ENCODE results near the gene KRT14.
"Not testable (repeated sequence)": the region's sequence is repeated elsewhere in the genome, so short reads cannot be mapped to it uniquely, and the experiment has no call there.

The KRT14 gene

GRCh38 chr17:41616486-41616885 is 29.8 kb upstream of the KRT14 start:
- H3K27me3 Mint-ChIP-seq, H3K4me1 Mint-ChIP-seq, H3K4me3 Mint-ChIP-seq, H3K9me3 Mint-ChIP-seq, H3K36me3 Mint-ChIP-seq, H3K27ac Mint-ChIP-seq: not testable (repeated sequence)

GRCh38 chr17:41615454-41615853 is 28.8 kb upstream of the KRT14 start:
- Mint-ChIP-seq H3K36me3 (no peaks in the 10 kb centered on the region), H3K27me3 (no peaks in the 10 kb centered on the region), H3K4me1 (no peaks in the 10 kb centered on the region), H3K27ac (no peak overlapping the region), H3K4me3 (no peak overlapping the region), H3K9me3 (no peaks in the 10 kb centered on the region)

- H3K4me3 Mint-ChIP-seq, H3K27ac Mint-ChIP-seq, H3K4me1 Mint-ChIP-seq, H3K27me3 Mint-ChIP-seq, H3K36me3 Mint-ChIP-seq, H3K9me3 Mint-ChIP-seq: not testable (repeated sequence)
Observed at GRCh38 chr17:41614767-41615166, 28.1 kb upstream of the KRT14 start.

GRCh38 chr17:41614098-41614497 is 27.4 kb upstream of the KRT14 start:
- Mint-ChIP-seq H3K27me3 (peaks cover 2% of the 10 kb centered on the region), H3K9me3 (no peaks in the 10 kb centered on the region), H3K36me3 (no peaks in the 10 kb centered on the region), H3K4me3 (no peak overlapping the region), H3K4me1 (no peaks in the 10 kb centered on the region), H3K27ac (no peak overlapping the region)

GRCh38 chr17:41613277-41614082 is 26.8 kb upstream of the KRT14 start:
- Mint-ChIP-seq H3K4me1 (no peaks in the 10 kb centered on the region), H3K4me3 (no peak overlapping the region), H3K9me3 (no peaks in the 10 kb centered on the region), H3K36me3 (no peaks in the 10 kb centered on the region), H3K27me3 (peaks cover 5% of the 10 kb centered on the region), H3K27ac (no peak overlapping the region)

GRCh38 chr17:41612376-41613160 is 25.9 kb upstream of the KRT14 start, which contains the start of gene KRT16:
Gene KRT16 (minus strand): TSS chr17:41612767. CDS start chr17:41612688, 79 bp downstream.
- not testable (repeated sequence) for H3K4me3 Mint-ChIP-seq, H3K36me3 Mint-ChIP-seq, H3K27ac Mint-ChIP-seq

GRCh38 chr17:41610965-41611640 is 24.4 kb upstream of the KRT14 start:
- Mint-ChIP-seq H3K36me3 (peaks cover 8% of the 10 kb centered on the region), H3K4me1 (no peaks in the 10 kb centered on the region), H3K27me3 (peaks cover 15% of the 10 kb centered on the region), H3K4me3 (no peak overlapping the region), H3K9me3 (peaks cover 16% of the 10 kb centered on the region), H3K27ac (no peak overlapping the region)

More at GRCh38 chr17:41612376-41613160, 25.9 kb upstream of the KRT14 start, which contains the start of gene KRT16:
- not testable (repeated sequence) for H3K4me1 Mint-ChIP-seq, H3K27me3 Mint-ChIP-seq, H3K9me3 Mint-ChIP-seq

- H3K36me3 Mint-ChIP-seq, H3K4me1 Mint-ChIP-seq, H3K27ac Mint-ChIP-seq, H3K4me3 Mint-ChIP-seq: not testable (repeated sequence)
- peaks cover 18% of the 10 kb centered on the region for H3K27me3 Mint-ChIP-seq
- H3K9me3 Mint-ChIP-seq: peaks cover 16% of the 10 kb centered on the region
Observed at GRCh38 chr17:41610061-41610517, 23.4 kb upstream of the KRT14 start.

- Mint-ChIP-seq H3K9me3 (peaks cover 16% of the 10 kb centered on the region), H3K27me3 (peaks cover 24% of the 10 kb centered on the region)
- H3K4me3 Mint-ChIP-seq, H3K36me3 Mint-ChIP-seq, H3K4me1 Mint-ChIP-seq, H3K27ac Mint-ChIP-seq: not testable (repeated sequence)
Observed at GRCh38 chr17:41606930-41607329, 20.2 kb upstream of the KRT14 start.

- Mint-ChIP-seq H3K9me3 (peaks cover 13% of the 10 kb centered on the region), H3K4me3 (no peak overlapping the region), H3K27ac (no peak overlapping the region), H3K4me1 (no peaks in the 10 kb centered on the region), H3K36me3 (peaks cover 8% of the 10 kb centered on the region), H3K27me3 (peaks cover 18% of the 10 kb centered on the region)
Observed at GRCh38 chr17:41602524-41602923, 15.8 kb upstream of the KRT14 start.

GRCh38 chr17:41600318-41600717 is 13.6 kb upstream of the KRT14 start:
- Mint-ChIP-seq H3K27ac (no peak overlapping the region), H3K4me3 (no peak overlapping the region), H3K4me1 (no peaks in the 10 kb centered on the region), H3K36me3 (no peaks in the 10 kb centered on the region), H3K9me3 (no peaks in the 10 kb centered on the region), H3K27me3 (peaks cover 5% of the 10 kb centered on the region)

GRCh38 chr17:41599680-41600079 is 13.0 kb upstream of the KRT14 start:
- Mint-ChIP-seq H3K4me3 (no peak overlapping the region), H3K9me3 (no peaks in the 10 kb centered on the region), H3K27ac (no peak overlapping the region), H3K36me3 (no peaks in the 10 kb centered on the region), H3K27me3 (peaks cover 3% of the 10 kb centered on the region), H3K4me1 (no peaks in the 10 kb centered on the region)

GRCh38 chr17:41595585-41595984 is 8.9 kb upstream of the KRT14 start:
- H3K27ac Mint-ChIP-seq: no peak overlapping the region
- H3K36me3 Mint-ChIP-seq: no peaks in the 10 kb centered on the region
- no peak overlapping the region for H3K4me3 Mint-ChIP-seq
- no peaks in the 10 kb centered on the region for H3K4me1 Mint-ChIP-seq
- no peaks in the 10 kb centered on the region for H3K9me3 Mint-ChIP-seq
- peaks cover 2% of the 10 kb centered on the region for H3K27me3 Mint-ChIP-seq

GRCh38 chr17:41594363-41594915 is 7.7 kb upstream of the KRT14 start:
- Mint-ChIP-seq H3K27ac (no peak overlapping the region), H3K9me3 (no peaks in the 10 kb centered on the region), H3K27me3 (peaks cover 3% of the 10 kb centered on the region), H3K36me3 (no peaks in the 10 kb centered on the region), H3K4me3 (no peak overlapping the region), H3K4me1 (no peaks in the 10 kb centered on the region)

- Mint-ChIP-seq H3K4me1 (no peaks in the 10 kb centered on the region), H3K36me3 (no peaks in the 10 kb centered on the region), H3K9me3 (no peaks in the 10 kb centered on the region), H3K4me3 (no peak overlapping the region), H3K27me3 (peaks cover 3% of the 10 kb centered on the region), H3K27ac (no peak overlapping the region)
Observed at GRCh38 chr17:41593306-41593981, 6.7 kb upstream of the KRT14 start.
